Testis (tissue), 2 donors: ENCODE results near the gene ATAD3C.

Source experiments
- POLR2A ChIP-seq: fragments of 450-650 bp; IDR thresholded peaks from one replicate; pipeline ENCODE4 v1.6.1; 2017; ENCODE audit warnings: antibody characterized with exemption, mild to moderate bottlenecking, moderate library complexity
- TF ChIP-seq, protein P1 (sequence below), 3 experiments: fragments of 450-650 bp in 2 of 3; fragments of 200-600 bp in 1 of 3; sonication (generic) in 1 of 3; IDR thresholded peaks; one replicate each; pipeline ENCODE4 v1.5.1; 2016 to 2019; ENCODE audit warnings: antibody characterized with exemption in 3 of 3, mild to moderate bottlenecking in 2 of 3, moderate library complexity in 1 of 3

DNA sequence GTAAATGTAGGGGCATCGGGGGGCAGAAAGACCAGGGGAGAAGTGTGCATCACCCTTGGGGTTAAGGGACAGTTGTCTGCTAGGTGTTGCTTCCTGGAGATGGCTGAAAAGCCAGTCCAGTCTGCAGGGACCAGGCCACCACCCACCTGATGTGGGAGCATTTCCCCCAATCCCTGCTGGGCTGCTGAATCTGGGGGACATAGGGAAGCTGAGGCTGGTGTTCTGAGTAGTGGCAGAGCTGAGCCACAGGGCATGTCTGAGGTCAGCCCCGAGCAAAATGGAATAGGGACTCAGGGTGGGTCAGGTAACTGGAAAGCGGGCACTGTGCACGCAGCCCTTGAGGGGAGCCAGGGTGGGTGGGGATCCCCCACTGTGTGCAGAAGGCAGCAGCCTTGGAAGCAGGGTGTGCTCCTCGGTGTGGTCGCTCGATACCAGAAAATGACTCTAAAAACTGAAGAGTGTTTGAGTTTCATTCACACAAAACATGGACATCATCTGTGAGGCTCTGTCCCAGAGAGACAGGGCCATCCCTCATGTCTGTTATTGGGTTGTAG is 48.0 kb upstream of the ATAD3C start:
- TF ChIP-seq, protein P1, sequence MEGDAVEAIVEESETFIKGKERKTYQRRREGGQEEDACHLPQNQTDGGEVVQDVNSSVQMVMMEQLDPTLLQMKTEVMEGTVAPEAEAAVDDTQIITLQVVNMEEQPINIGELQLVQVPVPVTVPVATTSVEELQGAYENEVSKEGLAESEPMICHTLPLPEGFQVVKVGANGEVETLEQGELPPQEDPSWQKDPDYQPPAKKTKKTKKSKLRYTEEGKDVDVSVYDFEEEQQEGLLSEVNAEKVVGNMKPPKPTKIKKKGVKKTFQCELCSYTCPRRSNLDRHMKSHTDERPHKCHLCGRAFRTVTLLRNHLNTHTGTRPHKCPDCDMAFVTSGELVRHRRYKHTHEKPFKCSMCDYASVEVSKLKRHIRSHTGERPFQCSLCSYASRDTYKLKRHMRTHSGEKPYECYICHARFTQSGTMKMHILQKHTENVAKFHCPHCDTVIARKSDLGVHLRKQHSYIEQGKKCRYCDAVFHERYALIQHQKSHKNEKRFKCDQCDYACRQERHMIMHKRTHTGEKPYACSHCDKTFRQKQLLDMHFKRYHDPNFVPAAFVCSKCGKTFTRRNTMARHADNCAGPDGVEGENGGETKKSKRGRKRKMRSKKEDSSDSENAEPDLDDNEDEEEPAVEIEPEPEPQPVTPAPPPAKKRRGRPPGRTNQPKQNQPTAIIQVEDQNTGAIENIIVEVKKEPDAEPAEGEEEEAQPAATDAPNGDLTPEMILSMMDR (IDR thresholded peaks at IDR 0.05) = no peak
- TF ChIP-seq POLR2A = no peak
